Ovary (tissue), 9 donors: ENCODE results near the gene FOXL3. TPM values are rescaled to one million over a fixed set of nuclear protein-coding genes. Genes with fewer than 3 reads are reported as not detected.
A peak's percentile ranks its signal among the peaks of the same experiment; 100 is the strongest.
"Not testable (repeated sequence)": the region's sequence is repeated elsewhere in the genome, so short reads cannot be mapped to it uniquely, and the experiment has no call there.

Source experiments
- DNase-seq, 5 donors: peaks; one replicate each; pipeline ENCODE4 v3.0.0-alpha.2; 2019 to 2020
- H3K27ac ChIP-seq, 2 donors: fragments of 200-600 bp; one replicate each; pipeline versions ENCODE4 v1.5.1 to v1.8.0; 2019 to 2022
- H3K27me3 ChIP-seq: fragments of 200-600 bp; one replicate; pipeline ENCODE4 v1.8.0; 2022
- H3K36me3 ChIP-seq: fragments of 200-600 bp; sonication (generic); one replicate; pipeline ENCODE4 v1.5.1; 2019
- H3K4me1 ChIP-seq: one replicate; pipeline ENCODE4 v1.8.1; 2013; ENCODE audit warnings: mild to moderate bottlenecking, moderate library complexity; ENCODE audit not compliant: insufficient read depth
- H3K4me3 ChIP-seq: fragments of 200-600 bp; sonication (generic); one replicate; pipeline ENCODE4 v1.5.1; 2017
- H3K9me3 ChIP-seq, 2 donors: fragments of 200-600 bp in 1 of 2; sonication (generic) in 1 of 2; one replicate each; pipeline versions ENCODE4 v1.5.1 to v1.8.1; 2013 to 2019; ENCODE audit warnings: mild to moderate bottlenecking in 1 of 2, moderate library complexity in 1 of 2
- CTCF ChIP-seq, 3 donors: fragments of 450-650 bp in 2 of 3; fragments of 200-600 bp in 1 of 3; IDR thresholded peaks; one replicate each; pipeline versions ENCODE4 v1.5.1 to v1.8.0; 2016 to 2022; ENCODE audit warnings: antibody characterized with exemption in 3 of 3, mild to moderate bottlenecking in 1 of 3
- EP300 ChIP-seq: sonication (generic); formaldehyde crosslinking; IDR thresholded peaks from one replicate; pipeline ENCODE4 v1.6.1; 2017; ENCODE audit warnings: antibody characterized with exemption
- POLR2A ChIP-seq: fragments of 450-650 bp; IDR thresholded peaks from one replicate; pipeline ENCODE4 v1.6.1; 2017; ENCODE audit warnings: antibody characterized with exemption, mild to moderate bottlenecking, moderate library complexity
- WGBS, 3 donors: extraction: QIAGEN DNeasy Blood & Tissue Kit in 1 of 3; methylation state at CpG; one replicate each; pipeline versions ENCODE4 v1.1.5 to v1.1.7; 2013 to 2017; 5-methylcytosine and 5-hydroxymethylcytosine counted together
- intact Hi-C, 4 donors: fragments of 100-400 bp; cut with DNase I; formaldehyde crosslinking; loops; one replicate each; pipeline versions ENCODE4 v1.11.0 to v1.15.1; 2022 to 2023
- polyA plus RNA-seq, 2 donors: library from polyadenylated mRNA; stranded (reverse); fragments of 200-250 nt in 1 of 2; fragments of 350-450 nt in 1 of 2; fragmentation: Illumina TruSeq in 1 of 2; extraction: RNeasy Lipid Tissue Mini Kit (QIAGEN cat#74804) in 1 of 2; gene quantifications; one replicate each; pipeline ENCODE4 v1.2.3, GENCODE V29; 2013 to 2014
- total RNA-seq, 7 donors: library from RNA; depleted of rRNA in 2 of 7; stranded (reverse); fragments of >200 nt in 2 of 7; fragmentation: NEBNext Ultra II Directional in 3 of 7; extraction: Animal tissue kit (Norgen Biotek cat#: 25700) in 3 of 7; gene quantifications; one replicate each; pipeline versions ENCODE4 v1.1.0 to v1.2.4, GENCODE V29; 2016 to 2023
- donor health status: DM: no; HTN: no; CAD: no; lungs with moderate emphysema.
- donor health status: DM: no; HTN: no; CAD: no.
- donor health status: Bipolar disorder and iron deficiency.
- donor health status: DM: yes; HTN: yes; CAD: no.
- donor health status: DM: no; HTN: no; CAD: no.
- donor health status: DM: yes; HTN: yes; CAD: no.

FOXL3 gene
- total and polyA plus RNA-seq, 9 donors = not detected

- 91 to 96% (median 94%) methylated on average over 32 of the region's 32 CpGs for WGBS, 3 donors
These were observed 28.4 kb upstream of the FOXL3 start for GRCh38 chr7:261341-262250.

GRCh38 chr7:262251-262572 is 27.8 kb upstream of the FOXL3 start:
- Histone ChIP-seq H3K27me3 (no peaks in the 10 kb centered on the region), H3K9me3 (no peaks in the 10 kb centered on the region), H3K36me3 (no peaks in the 10 kb centered on the region), H3K27ac (no peak overlapping the region), H3K4me3 (no peak overlapping the region), H3K4me1 (no peaks in the 10 kb centered on the region)
- TF ChIP-seq POLR2A = no peak
- TF ChIP-seq CTCF (IDR thresholded peaks at IDR 0.05) = no peak
- no peak for TF ChIP-seq EP300
- 92 to 95% (median 93%) methylated on average over 9 of the region's 9 CpGs for WGBS, 3 donors
- peak in 1 of 5 donors; percentile 24 for DNase-seq
- intact Hi-C loops = no loop called here

More at GRCh38 chr7:261341-262250, 28.4 kb upstream of the FOXL3 start:
- no peak overlapping the region for H3K4me3 ChIP-seq
- intact Hi-C loops = no loop called here
- peak in 1 of 5 donors; percentile 31 for DNase-seq
- H3K27ac ChIP-seq = no peak overlapping the region
- TF ChIP-seq EP300 = no peak
- no peak for TF ChIP-seq CTCF (IDR thresholded peaks at IDR 0.05)
- TF ChIP-seq POLR2A = no peak
- H3K9me3 ChIP-seq = no peaks in the 10 kb centered on the region
- no peaks in the 10 kb centered on the region for H3K36me3 ChIP-seq
- H3K27me3 ChIP-seq = no peaks in the 10 kb centered on the region
- H3K4me1 ChIP-seq = no peaks in the 10 kb centered on the region

GRCh38 chr7:262631-263311 is 27.2 kb upstream of the FOXL3 start:
- H3K36me3 ChIP-seq, H3K4me3 ChIP-seq, intact Hi-C loops, H3K27me3 ChIP-seq, H3K9me3 ChIP-seq, H3K27ac ChIP-seq, H3K4me1 ChIP-seq: not testable (repeated sequence)
- WGBS, 3 donors = 76 to 85% (median 83%) methylated on average over 15 to 24 of the region's 31 CpGs
- peak in 1 of 5 donors; percentile 35 for DNase-seq

- peak in 1 of 5 donors; percentile 42 for DNase-seq
- intact Hi-C loops, H3K27me3 ChIP-seq, H3K4me3 ChIP-seq, H3K4me1 ChIP-seq, H3K36me3 ChIP-seq, H3K9me3 ChIP-seq, H3K27ac ChIP-seq: not testable (repeated sequence)
- WGBS, 3 donors = 75 to 82% (median 81%) methylated on average over 14 to 26 of the region's 37 CpGs
These were observed 26.3 kb upstream of the FOXL3 start for GRCh38 chr7:263483-264351.

GRCh38 chr7:264541-265191 is 25.3 kb upstream of the FOXL3 start:
- H3K9me3 ChIP-seq = no peaks in the 10 kb centered on the region
- WGBS, 3 donors = 61 to 72% (median 66%) methylated on average over 27 of the region's 27 CpGs
- no peaks in the 10 kb centered on the region for H3K36me3 ChIP-seq
- H3K4me3 ChIP-seq = no peak overlapping the region
- no peak overlapping the region for H3K27ac ChIP-seq
- intact Hi-C loops = no loop called here
- DNase-seq = peak in 1 of 5 donors; percentile 28
- no peaks in the 10 kb centered on the region for H3K4me1 ChIP-seq
- H3K27me3 ChIP-seq = no peaks in the 10 kb centered on the region
- TF ChIP-seq EP300 (no peak), POLR2A (no peak)
